Upper lobe of left lung (tissue), 6 donors: ENCODE data around the gene ZNF264. TPM values are rescaled to one million over a fixed set of nuclear protein-coding genes. Genes with fewer than 3 reads are reported as not detected.

Source experiments
- ATAC-seq, 2 donors: fragments of 200-7000 bp; cut with Tn5 transposase; one replicate each; pipeline ENCODE4 v1.9.1; 2022; ENCODE audit warnings: mild to moderate bottlenecking in 2 of 2, moderate library complexity in 2 of 2; ENCODE audit not compliant: low FRiP score in 2 of 2
- DNase-seq, 2 donors: peaks; one replicate each; pipeline ENCODE4 v3.0.0-alpha.2; 2019 to 2020
- H3K27ac ChIP-seq, 4 donors: fragments of 200-600 bp; sonication (generic); one replicate each; pipeline ENCODE4 v1.5.1; 2016 to 2019
- H3K27me3 ChIP-seq, 4 donors: fragments of 200-600 bp; sonication (generic); one replicate each; pipeline ENCODE4 v1.5.1; 2017 to 2019
- H3K36me3 ChIP-seq, 4 donors: fragments of 200-600 bp; sonication (generic); one replicate each; pipeline ENCODE4 v1.5.1; 2016 to 2019
- H3K4me1 ChIP-seq, 4 donors: fragments of 200-600 bp; sonication (generic); one replicate each; pipeline ENCODE4 v1.5.1; 2018 to 2019
- H3K4me3 ChIP-seq, 4 donors: fragments of 200-600 bp; sonication (generic); one replicate each; pipeline ENCODE4 v1.5.1; 2017 to 2019; ENCODE audit warnings: mild to moderate bottlenecking in 2 of 4, moderate library complexity in 1 of 4
- H3K9me3 ChIP-seq, 4 donors: fragments of 200-600 bp; sonication (generic); one replicate each; pipeline ENCODE4 v1.5.1; 2018 to 2019
- CTCF ChIP-seq, 6 experiments: fragments of 450-650 bp in 4 of 6; fragments of 200-600 bp in 2 of 6; sonication (generic) in 2 of 6; IDR thresholded peaks; one replicate each; pipeline ENCODE4 v1.5.1; 2016 to 2019; ENCODE audit warnings: antibody characterized with exemption in 6 of 6
- EP300 ChIP-seq, 4 donors: sonication (generic); formaldehyde crosslinking; IDR thresholded peaks; one replicate each; pipeline ENCODE4 v1.5.1; 2017; ENCODE audit warnings: antibody characterized with exemption in 4 of 4, control low read depth in 2 of 4
- POLR2A ChIP-seq, 4 donors: fragments of 450-650 bp; IDR thresholded peaks; one replicate each; pipeline ENCODE4 v1.5.1; 2016 to 2017; ENCODE audit warnings: antibody characterized with exemption in 4 of 4, mild to moderate bottlenecking in 2 of 4
- POLR2AphosphoS5 ChIP-seq, 2 donors: sonication (generic); formaldehyde crosslinking; IDR thresholded peaks; one replicate each; pipeline ENCODE4 v1.5.1; 2017; ENCODE audit warnings: antibody characterized with exemption in 2 of 2
- WGBS, 2 donors: methylation state at CpG; one replicate each; pipeline ENCODE4 v1.1.5; 2017 to 2018; 5-methylcytosine and 5-hydroxymethylcytosine counted together
- total RNA-seq, 6 donors: library from RNA; depleted of rRNA in 4 of 6; stranded (reverse); fragments of >200 nt in 4 of 6; gene quantifications; one replicate each; pipeline versions ENCODE4 v1.1.0 to v1.2.1, GENCODE V29; 2016 to 2021
- donor health status: DM: no; HTN: no; CAD: no; lungs with moderate emphysema.
- donor health status: DM: no; HTN: yes; CAD: no; lungs with severe emphysema.

The ZNF264 gene
- total RNA-seq: 10 to 100 TPM; 35.1 to 60.1 (median 42.9) TPM

DNA sequence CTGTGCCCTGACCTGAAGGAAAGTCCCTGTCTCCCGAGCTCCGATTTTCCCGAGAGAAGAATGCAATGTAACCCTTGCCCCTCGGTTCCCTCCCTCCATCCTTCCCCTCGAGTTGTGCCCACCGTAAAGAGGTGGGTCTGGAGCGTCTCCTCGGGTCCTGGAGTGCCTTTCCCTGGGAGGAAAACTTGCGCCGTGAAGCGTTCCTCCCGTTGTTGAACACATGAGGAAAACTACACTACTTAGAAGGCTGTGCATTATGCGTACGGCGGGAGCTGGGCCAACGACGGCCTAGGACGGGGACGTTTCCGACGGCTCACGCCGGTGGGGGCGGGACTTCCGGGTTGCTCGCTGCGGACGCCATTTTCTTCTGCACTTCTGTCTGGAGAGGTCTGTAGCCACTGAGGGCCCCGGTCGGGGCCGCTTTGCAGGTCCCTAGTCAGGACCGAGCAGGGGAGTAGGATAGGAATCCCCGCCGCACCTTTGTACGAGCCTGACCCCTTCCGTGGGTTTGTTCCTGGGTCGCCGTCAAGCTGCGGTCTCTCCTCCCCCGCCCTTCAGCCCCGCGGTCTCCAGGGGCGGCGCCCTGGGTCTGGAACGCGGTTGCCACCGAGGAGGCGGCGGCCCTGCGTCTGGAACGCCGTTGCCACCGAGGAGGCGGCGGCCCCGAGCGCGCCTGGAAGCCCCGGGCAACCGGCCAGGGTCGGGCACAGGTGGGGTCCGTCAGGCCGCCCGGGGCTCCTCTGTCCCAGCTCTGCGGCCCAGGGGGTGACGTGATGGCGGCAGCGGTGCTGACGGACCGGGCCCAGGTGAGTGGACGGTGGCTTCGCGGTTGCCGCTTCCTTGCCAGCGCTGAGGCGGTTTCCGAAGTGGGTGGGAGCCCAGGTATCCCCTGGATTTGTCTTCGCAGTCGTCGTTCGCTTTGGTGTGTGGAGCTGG, at the start of gene ZNF264:
Gene ZNF264 (plus strand): TSS at position 360 of the 936 bp plus-strand sequence. CDS start 414 bp downstream, at position 774.
- Histone ChIP-seq H3K27ac (peak within 1 kb of the TSS; percentile 75 to 92 (median 86)), H3K9me3 (peaks cover 0 to 6% (median 2%) of the 10 kb centered on the region in 4 donors), H3K4me3 (peak within 1 kb of the TSS; percentile 81 to 97 (median 83)), H3K4me1 (peaks cover 17 to 28% (median 21%) of the 10 kb centered on the region in 4 donors), H3K27me3 (no peaks in the 10 kb centered on the region), H3K36me3 (peaks cover 20 to 33% (median 31%) of the 10 kb centered on the region in 4 donors)
- WGBS, 2 donors: 0 to 2% methylated on average over 6 to 62 of the region's 81 CpGs
- TF ChIP-seq POLR2A (IDR thresholded peaks at IDR 0.05): peak in 2 of 4 donors; percentile 52 to 56
- TF ChIP-seq CTCF (IDR thresholded peaks at IDR 0.05): peak in 1 of 6 experiments; percentile 11
- no peak for TF ChIP-seq EP300 (IDR thresholded peaks at IDR 0.05)
- TF ChIP-seq POLR2AphosphoS5 (IDR thresholded peaks at IDR 0.05): peak; percentile 48 to 66
- ATAC-seq (peak; percentile 96 to 99), DNase-seq (peak; percentile 89 to 97)

- H3K9me3 ChIP-seq: peaks cover 0 to 11% (median 2%) of the 10 kb centered on the region in 4 donors
- H3K27ac ChIP-seq: no peak overlapping the region
- WGBS, 2 donors: 94 to 95% methylated on average over 4 of the region's 4 CpGs
- H3K27me3 ChIP-seq: no peaks in the 10 kb centered on the region
- TF ChIP-seq EP300 (IDR thresholded peaks at IDR 0.05): no peak
- no peak for TF ChIP-seq POLR2A (IDR thresholded peaks at IDR 0.05)
- TF ChIP-seq CTCF (IDR thresholded peaks at IDR 0.05): no peak
- no peak for TF ChIP-seq POLR2AphosphoS5 (IDR thresholded peaks at IDR 0.05)
- no peak overlapping the region for H3K4me3 ChIP-seq
- ATAC-seq: no peak
- H3K36me3 ChIP-seq: no peaks in the 10 kb centered on the region
- no peaks in the 10 kb centered on the region for H3K4me1 ChIP-seq
- DNase-seq: no peak
Observed at GRCh38 chr19:57141699-57142098, 49.6 kb upstream of the ZNF264 start.

- no peaks in the 10 kb centered on the region for H3K4me1 ChIP-seq
- H3K9me3 ChIP-seq: peaks cover 0 to 3% (median 0%) of the 10 kb centered on the region in 4 donors
- H3K4me3 ChIP-seq: no peak overlapping the region
- WGBS, 2 donors: 79 to 83% methylated on average over 5 of the region's 5 CpGs
- H3K36me3 ChIP-seq: no peaks in the 10 kb centered on the region
- TF ChIP-seq CTCF (IDR thresholded peaks at IDR 0.05): no peak
- no peak for TF ChIP-seq EP300 (IDR thresholded peaks at IDR 0.05)
- TF ChIP-seq POLR2A (IDR thresholded peaks at IDR 0.05): no peak
- DNase-seq (no peak), ATAC-seq (no peak)
- H3K27ac ChIP-seq: no peak overlapping the region
- no peaks in the 10 kb centered on the region for H3K27me3 ChIP-seq
Observed at GRCh38 chr19:57152921-57153320, 38.4 kb upstream of the ZNF264 start.

DNA sequence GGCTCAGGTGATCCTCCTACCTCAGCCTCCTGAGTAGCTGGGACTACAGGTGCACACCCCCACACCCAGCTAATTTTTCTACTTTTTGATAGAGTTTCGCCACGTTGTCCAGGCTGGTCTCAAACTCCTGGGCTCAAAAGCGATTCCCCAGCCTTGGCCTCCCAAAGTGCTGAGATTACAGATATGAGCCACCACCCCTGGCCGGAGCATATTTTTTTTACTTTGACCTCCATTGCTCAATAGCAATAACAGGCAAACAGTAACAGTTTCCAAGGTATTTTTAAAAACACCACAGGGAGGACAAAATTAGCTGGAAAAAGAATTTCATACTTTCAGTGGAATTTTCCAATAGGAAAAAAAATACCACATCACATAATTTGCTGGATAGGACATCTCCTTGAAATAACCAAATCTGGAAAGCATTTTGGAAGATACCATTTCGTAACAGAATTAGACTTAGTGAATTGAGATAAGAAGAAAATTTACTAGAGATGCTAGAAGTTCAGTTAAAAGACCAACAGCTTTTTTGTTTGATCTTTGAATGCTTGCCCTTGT, 29.2 kb upstream of the ZNF264 start:
- DNase-seq (no peak), ATAC-seq (peak in 1 of 2 donors; percentile 83)
- Histone ChIP-seq H3K4me3 (no peak overlapping the region), H3K9me3 (peaks cover 0 to 8% (median 0%) of the 10 kb centered on the region in 4 donors), H3K27me3 (no peaks in the 10 kb centered on the region), H3K4me1 (no peaks in the 10 kb centered on the region), H3K36me3 (no peaks in the 10 kb centered on the region), H3K27ac (peak overlapping the region in 1 of 4 donors; percentile 14)
- TF ChIP-seq EP300 (IDR thresholded peaks at IDR 0.05) (no peak), POLR2AphosphoS5 (IDR thresholded peaks at IDR 0.05) (no peak), CTCF (IDR thresholded peaks at IDR 0.05) (no peak), POLR2A (IDR thresholded peaks at IDR 0.05) (no peak)
- WGBS, 2 donors: 66 to 81% methylated on average over 5 of the region's 5 CpGs
